H1 (cell line): ENCODE data around the gene DIP2C. TPM values are rescaled to one million over a fixed set of nuclear protein-coding genes. Genes with fewer than 3 reads are reported as not detected.

ENCODE experiments used
- CTCF ChIA-PET: fragments of 300-600 bp; sonication (Branson Sonifier 250); formaldehyde crosslinking; loops from one replicate; lab custom pipeline; 2021; ENCODE audit not compliant: partially characterized antibody; lab: Charles Lee
- POLR2A ChIA-PET: fragments of 300-600 bp; sonication (Branson Sonifier 250); formaldehyde crosslinking; loops from one replicate; lab custom pipeline; 2021; ENCODE audit warnings: inconsistent platforms; ENCODE audit not compliant: partially characterized antibody; lab: Charles Lee
- DNase-seq, 2 experiments: peaks; one replicate each; pipeline versions ENCODE4 v3.0.0 to v3.0.0-alpha.2; 2010 to 2022; ENCODE audit warnings: low spot score in 2 of 2, low read depth in 1 of 2, mixed read lengths in 1 of 2
- FAIRE-seq: peaks from 2 replicates; lab custom pipeline; 2011; peaks lifted over from hg19 to GRCh38; lab: Jason Lieb, UNC
- H2AFZ ChIP-seq: 2 replicates; pipeline ENCODE4 v1.8.1; 2012; ENCODE audit warnings: low read length, inconsistent platforms
- H2AK5ac ChIP-seq: 2 replicates; pipeline ENCODE4 v1.6.1; 2013; ENCODE audit warnings: low read depth, low read length
- H2BK120ac ChIP-seq: replicated peaks from 2 replicates; pipeline ENCODE3; 2013; ENCODE audit warnings: low read depth, low read length, inconsistent platforms
- H2BK12ac ChIP-seq: 2 replicates; pipeline ENCODE4 v1.6.1; 2013; ENCODE audit warnings: low read depth, low read length
- H2BK15ac ChIP-seq: 2 replicates; pipeline ENCODE4 v1.6.1; 2013; ENCODE audit warnings: low read length
- H2BK20ac ChIP-seq: 2 replicates; pipeline ENCODE4 v1.6.1; 2013; ENCODE audit warnings: low read length
- H2BK5ac ChIP-seq: 2 replicates; pipeline ENCODE4 v1.6.1; 2013; ENCODE audit warnings: low read depth, low read length
- H3K14ac ChIP-seq: 2 replicates; pipeline ENCODE4 v1.6.1; 2013; ENCODE audit warnings: inconsistent platforms; ENCODE audit not compliant: insufficient read length
- H3K18ac ChIP-seq: 2 replicates; pipeline ENCODE4 v1.6.1; 2013; ENCODE audit warnings: low read length; ENCODE audit errors: extremely low read depth
- H3K23ac ChIP-seq: 2 replicates; pipeline ENCODE4 v1.6.1; 2013; ENCODE audit warnings: inconsistent platforms; ENCODE audit not compliant: insufficient read length
- H3K23me2 ChIP-seq: 2 replicates; pipeline ENCODE4 v1.6.1; 2013; ENCODE audit warnings: low read depth, low read length
- H3K27ac ChIP-seq: 2 replicates; pipeline ENCODE4 v1.6.1; 2011; ENCODE audit warnings: low read depth, low read length, inconsistent platforms
- H3K27me3 ChIP-seq, 4 experiments: replicated peaks in 1 of 4; 1 replicate in 1 of 4; 2 replicates in 3 of 4; pipeline versions ENCODE4 v1.6.1 to v1.8.1; 2011 to 2013; ENCODE audit warnings: low read length in 3 of 4, mild to moderate bottlenecking in 3 of 4, inconsistent platforms in 2 of 4, mixed read lengths in 2 of 4, moderate library complexity in 1 of 4; ENCODE audit not compliant: control insufficient read depth in 3 of 4, insufficient read depth in 3 of 4; ENCODE audit errors: extremely low read depth in 1 of 4
- H3K36me3 ChIP-seq, 4 experiments: 2 replicates each; pipeline versions ENCODE4 v1.6.1 to v1.8.1; 2011 to 2013; ENCODE audit warnings: mild to moderate bottlenecking in 4 of 4, low read length in 3 of 4, moderate library complexity in 2 of 4, control low read depth in 1 of 4, inconsistent platforms in 1 of 4; ENCODE audit not compliant: insufficient read depth in 4 of 4, control insufficient read depth in 2 of 4
- H3K4ac ChIP-seq: replicated peaks from 2 replicates; pipeline ENCODE3; 2013; ENCODE audit warnings: low read length, low read depth, mixed read lengths, inconsistent platforms; ENCODE audit not compliant: insufficient read length
- H3K4me1 ChIP-seq, 4 experiments: replicated peaks in 1 of 4; 1 replicate in 1 of 4; 2 replicates in 3 of 4; pipeline versions ENCODE4 v1.6.1 to v1.8.1; 2011 to 2013; ENCODE audit warnings: low read length in 3 of 4, inconsistent platforms in 2 of 4, mixed read lengths in 1 of 4; ENCODE audit not compliant: insufficient read depth in 4 of 4, control insufficient read depth in 3 of 4
- H3K4me2 ChIP-seq, 2 experiments: 2 replicates each; pipeline versions ENCODE4 v1.6.1 to v1.8.1; 2011 to 2013; ENCODE audit warnings: low read depth in 2 of 2, low read length in 2 of 2, control low read depth in 1 of 2, inconsistent platforms in 1 of 2, mild to moderate bottlenecking in 1 of 2; ENCODE audit not compliant: insufficient read depth in 1 of 2
- H3K4me3 ChIP-seq, 4 experiments: fragments of 200-600, 300-600 bp in 1 of 4; sonication (generic), shearing (Covaris generic), sonication (Bioruptor Twin) in 1 of 4; 2 replicates each; pipeline versions ENCODE4 v1.5.1 to v1.8.1; 2011 to 2016; ENCODE audit warnings: low read length in 4 of 4, low read depth in 3 of 4, control low read depth in 2 of 4, inconsistent platforms in 2 of 4, mild to moderate bottlenecking in 2 of 4, mixed read lengths in 1 of 4, moderate library complexity in 1 of 4; ENCODE audit not compliant: insufficient read depth in 2 of 4; ENCODE audit errors: extremely low read depth in 1 of 4
- H3K56ac ChIP-seq: replicated peaks from 2 replicates; pipeline ENCODE3; 2013; ENCODE audit warnings: low read depth, mild to moderate bottlenecking, mixed read lengths, low read length, inconsistent platforms; ENCODE audit not compliant: insufficient read length
- H3K79me1 ChIP-seq: 2 replicates; pipeline ENCODE4 v1.6.1; 2013; ENCODE audit warnings: low read depth, low read length, control low read depth
- H3K79me2 ChIP-seq, 2 experiments: 2 replicates each; pipeline versions ENCODE4 v1.6.1 to v1.8.1; 2012 to 2013; ENCODE audit warnings: low read length in 2 of 2, mild to moderate bottlenecking in 2 of 2, inconsistent platforms in 1 of 2; ENCODE audit not compliant: insufficient read depth in 2 of 2, control insufficient read depth in 1 of 2
- H3K9ac ChIP-seq, 4 experiments: replicated peaks in 1 of 4; 1 replicate in 1 of 4; 2 replicates in 3 of 4; pipeline versions ENCODE4 v1.6.1 to v1.8.1; 2011 to 2013; ENCODE audit warnings: low read depth in 3 of 4, low read length in 3 of 4, control low read depth in 2 of 4, mild to moderate bottlenecking in 2 of 4, moderate library complexity in 2 of 4, inconsistent platforms in 1 of 4; ENCODE audit errors: extremely low read depth in 1 of 4
- H3K9me3 ChIP-seq, 2 experiments: 2 replicates each; pipeline versions ENCODE4 v1.6.1 to v1.8.1; 2012 to 2013; ENCODE audit warnings: mild to moderate bottlenecking in 2 of 2, moderate library complexity in 2 of 2, control low read depth in 1 of 2, inconsistent platforms in 1 of 2, low read depth in 1 of 2, low read length in 1 of 2, mixed read lengths in 1 of 2; ENCODE audit not compliant: insufficient read depth in 2 of 2
- H4K20me1 ChIP-seq, 2 experiments: replicated peaks in 1 of 2; 2 replicates each; pipeline versions ENCODE3 to v1.8.1; 2011 to 2013; ENCODE audit warnings: inconsistent platforms in 2 of 2, low read length in 2 of 2, mild to moderate bottlenecking in 1 of 2; ENCODE audit not compliant: insufficient read depth in 2 of 2, control insufficient read depth in 1 of 2
- H4K5ac ChIP-seq: 2 replicates; pipeline ENCODE4 v1.6.1; 2013; ENCODE audit warnings: low read length, low read depth, mixed read lengths, inconsistent platforms; ENCODE audit not compliant: insufficient read length
- H4K8ac ChIP-seq: 2 replicates; pipeline ENCODE4 v1.8.0; 2013; ENCODE audit warnings: mild to moderate bottlenecking, moderate library complexity, low read length, inconsistent platforms; ENCODE audit not compliant: insufficient read depth; ENCODE audit errors: extremely low read depth
- H4K91ac ChIP-seq: replicated peaks from 2 replicates; pipeline ENCODE3; 2013; ENCODE audit warnings: low read length, mixed read lengths, inconsistent platforms; ENCODE audit not compliant: insufficient read length
- CBX8 ChIP-seq: fragments of 300-800, 300-1000 bp; sonication (generic); IDR thresholded peaks from 2 replicates; pipeline ENCODE4 v1.7.1; 2016; ENCODE audit warnings: low read depth, low read length, borderline replicate concordance
- NRF1 ChIP-seq: IDR thresholded peaks from 2 replicates; pipeline ENCODE4 v1.6.1; 2011; ENCODE audit warnings: mild to moderate bottlenecking, low read depth, low read length, improper control_type of control experiment
- RAD21 ChIP-seq, 2 experiments: IDR thresholded peaks in 1 of 2; conservative IDR thresholded peaks in 1 of 2; 2 replicates each; pipeline ENCODE4 v1.6.1; 2011; ENCODE audit warnings: low read depth in 2 of 2, low read length in 2 of 2, improper control_type of control experiment in 1 of 2, inconsistent platforms in 1 of 2, mild to moderate bottlenecking in 1 of 2, moderate library complexity in 1 of 2
- TAF7 ChIP-seq: optimal IDR thresholded peaks from 2 replicates; pipeline ENCODE3; 2011; ENCODE audit warnings: low read depth, mild to moderate bottlenecking, inconsistent platforms, low read length, moderate library complexity, borderline replicate concordance
- TEAD4 ChIP-seq: IDR thresholded peaks from 2 replicates; pipeline ENCODE4 v1.6.1; 2012; ENCODE audit warnings: low read depth, low read length, inconsistent platforms, mixed read lengths
- WGBS, 2 experiments: shearing (Covaris generic) in 1 of 2; methylation state at CpG; one replicate each; pipeline versions ENCODE4 v1.1.6 to v1.1.7; 2013 to 2015; ENCODE audit warnings: low lambda C conversion rate in 2 of 2, mixed read lengths in 2 of 2, inconsistent platforms in 1 of 2, low coverage in 1 of 2, missing lambda C conversion rate in 1 of 2; ENCODE audit not compliant: insufficient replicate concordance in 2 of 2, insufficient coverage in 1 of 2, insufficient read length in 1 of 2; ENCODE audit errors: extremely low coverage in 1 of 2, missing lambda C conversion rate in 1 of 2; 5-methylcytosine and 5-hydroxymethylcytosine counted together
- polyA plus RNA-seq, 7 experiments: library from polyadenylated mRNA; depleted of rRNA in 3 of 7; stranded (reverse) in 5 of 7; unstranded in 2 of 7; fragments of >200 nt in 5 of 7; fragments of 200-250 nt in 2 of 7; gene quantifications; 1 replicate in 5 of 7; 2 replicates in 1 of 7; 4 replicates in 1 of 7; pipeline versions ENCODE4 v1.2.1 to v1.2.3, GENCODE V29; 2011 to 2013; ENCODE audit warnings: missing spikeins in 2 of 7, mixed read lengths in 2 of 7
- total RNA-seq: library from RNA; stranded (reverse); fragmentation: NEBNext Ultra II Directional; extraction: Animal tissue kit (Norgen Biotek cat#: 25700); gene quantifications from 2 replicates; pipeline ENCODE4 v1.2.1, GENCODE V29; 2021

DIP2C gene
- total and polyA plus RNA-seq, 2 of the 8 experiments (the other 6 are each of a cell fraction or from before 2014, with no cell fraction given), result 3.8 to 9.3 TPM

DNA sequence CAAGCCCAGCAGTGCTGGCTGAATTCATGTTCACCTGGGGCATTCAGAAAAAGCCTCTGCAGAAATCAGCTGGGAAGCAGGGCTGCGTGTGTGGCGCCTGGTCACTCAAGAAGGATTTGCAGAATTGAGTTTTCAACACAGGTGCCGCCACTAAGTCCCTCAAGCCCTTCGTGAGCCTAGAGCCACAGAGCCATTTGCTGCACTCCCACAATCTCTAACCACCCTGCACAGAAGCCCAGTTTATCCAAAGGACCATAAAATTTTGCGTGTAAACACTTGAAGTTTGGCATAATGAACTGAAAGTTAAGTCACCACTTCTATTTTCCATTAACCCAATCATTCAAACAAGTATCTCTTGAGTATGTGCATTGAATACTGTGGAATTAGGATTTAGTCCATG, 136.2 kb downstream of the DIP2C start:
- Histone ChIP-seq H3K4me2 (no peak overlapping the region), H3K27me3 (no peaks in the 10 kb centered on the region), H3K79me2 (peaks cover 0 to 13% of the 10 kb centered on the region in 2 experiments; a peak in 1 of 4 replicates), H2BK15ac (no peak overlapping the region), H3K9ac (no peak overlapping the region), H3K27ac (no peak overlapping the region), H3K23ac (no peak overlapping the region), H3K23me2 (peaks cover 1% of the 10 kb centered on the region; the same call in 1 of the 2 replicates), H2AFZ (no peak overlapping the region), H3K36me3 (no peaks in the 10 kb centered on the region), H3K4me1 (peaks cover 2 to 18% (median 8%) of the 10 kb centered on the region in 4 experiments; a peak in 6 of 7 replicates), H4K20me1 (peaks cover 3 to 10% of the 10 kb centered on the region in 2 experiments), H2BK120ac (no peak overlapping the region), H4K5ac (no peak overlapping the region), H3K56ac (no peak overlapping the region), H4K91ac (no peak overlapping the region), H3K4me3 (no peak overlapping the region), H3K4ac (no peak overlapping the region), H2AK5ac (no peak overlapping the region), H2BK20ac (no peak overlapping the region), H3K79me1 (peaks cover 11% of the 10 kb centered on the region), H4K8ac (no peak overlapping the region), H3K18ac (no peak overlapping the region), H2BK12ac (no peak overlapping the region), H2BK5ac (no peak overlapping the region), H3K14ac (no peak overlapping the region), H3K9me3 (no peaks in the 10 kb centered on the region)
- ChIA-PET POLR2A (no interaction called here), CTCF (interaction anchor here (0.7 to 1.5 kb wide), 3 partner anchors 59 to 235 kb away, joined by 3 to 5 read pairs (median 3); no protein-coding TSS in a partner anchor)
- FAIRE-seq, result no peak
- 85% methylated on average over 5 of the region's 5 CpGs; no CpG with 5 or more reads in 1 of the 2 experiments for WGBS, 2 experiments
- DNase-seq, result no peak
- no peak for TF ChIP-seq TAF7
- no peak for TF ChIP-seq TEAD4
- TF ChIP-seq CBX8, result no peak
- TF ChIP-seq RAD21 (IDR thresholded peaks at IDR 0.05 in 1 of 2, conservative IDR thresholded peaks at IDR 0.05 in 1 of 2; ENCODE audit: low read depth in 2 of 2, low read length in 2 of 2), result no peak
- no peak for TF ChIP-seq NRF1
